ENCODE data around the gene PITPNM2. TPM values are rescaled to one million over a fixed set of nuclear protein-coding genes. Genes with fewer than 3 reads are reported as not detected.

PITPNM2 gene
- total and polyA plus RNA-seq, 9 of the 15 experiments (the other 6 are each of a cell fraction or from before 2014, with no cell fraction given) = 0.03 to 10.8 (median 2.9) TPM

DNA sequence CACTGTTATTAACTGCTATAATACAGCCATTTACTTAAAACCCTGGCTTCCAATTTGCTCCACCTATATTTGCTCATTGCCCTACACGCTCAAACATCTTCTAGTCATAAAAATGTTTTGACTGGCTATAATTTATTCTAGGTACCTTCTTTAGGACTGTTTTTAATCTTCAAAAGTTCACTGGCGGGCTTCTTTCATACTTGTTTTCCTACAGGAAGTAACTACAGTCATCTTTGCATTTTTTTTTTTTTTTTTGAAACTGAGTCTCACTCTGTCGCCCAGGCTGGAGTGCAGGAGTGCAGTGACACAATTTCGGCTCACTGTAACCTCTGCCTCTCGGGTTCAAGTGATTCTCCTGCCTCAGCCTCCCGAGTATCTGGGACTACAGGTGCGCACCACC, 49.5 kb upstream of the PITPNM2 start:
- BruUV-seq (replicated peaks) = no TSS peak
- DNase-seq (ENCODE audit: extremely low read depth in 1 of 4, low spot score in 3 of 4) = no peak
- Histone ChIP-seq H3K36me3 (ENCODE audit: control insufficient read depth, insufficient read depth, low read length) (peaks cover 88% of the 10 kb centered on the region), H4K20me1 (replicated peaks; ENCODE audit: control insufficient read depth, insufficient read depth, low read length) (no peaks in the 10 kb centered on the region), H3K27ac (ENCODE audit: extremely low read depth, low read depth, low read length) (no peak overlapping the region), H2AFZ (ENCODE audit: low read depth, low read length) (no peak overlapping the region), H3K9ac (ENCODE audit: insufficient read depth in 1 of 2, low read depth in 2 of 2, low read length in 2 of 2) (no peak overlapping the region), H3K4me2 (ENCODE audit: insufficient read depth, low read length) (no peak overlapping the region), H3K9me3 (replicated peaks; ENCODE audit: control insufficient read depth, insufficient read depth, low read depth, low read length) (no peaks in the 10 kb centered on the region), H3K4me1 (replicated peaks in 1 of 2; ENCODE audit: control insufficient read depth in 2 of 2, insufficient read depth in 2 of 2, low read length in 2 of 2) (no peaks in the 10 kb centered on the region), H3K9me1 (ENCODE audit: control insufficient read depth, insufficient read depth, low read length) (no peaks in the 10 kb centered on the region), H3K27me3 (ENCODE audit: control insufficient read depth in 2 of 2, insufficient read depth in 2 of 2, low read length in 2 of 2) (no peaks in the 10 kb centered on the region), H3K79me2 (ENCODE audit: control insufficient read depth, insufficient read depth, low read length) (no peaks in the 10 kb centered on the region), H3K4me3 (no peak overlapping the region)
- no peak for FAIRE-seq
- intact Hi-C loops (cut with micrococcal nuclease) (no loop called here), in situ Hi-C loops (cut with MboI) (no loop called here)
- no peak for ATAC-seq
- ChIA-PET CTCF (ENCODE audit: low intra/inter-chr PET ratio) (no interaction called here), POLR2A (interaction anchor here (0.6 to 1.8 kb wide), 2 partner anchors 22 to 1545 kb away, joined by 3 to 4 read pairs; no protein-coding TSS in a partner anchor)
- 92% methylated on average over 7 of the region's 7 CpGs for WGBS (ENCODE audit: insufficient coverage, low coverage, missing lambda C conversion rate)
- TF ChIP-seq EGR1 (conservative IDR thresholded peaks at IDR 0.05) = no peak
- TF ChIP-seq, protein P1, sequence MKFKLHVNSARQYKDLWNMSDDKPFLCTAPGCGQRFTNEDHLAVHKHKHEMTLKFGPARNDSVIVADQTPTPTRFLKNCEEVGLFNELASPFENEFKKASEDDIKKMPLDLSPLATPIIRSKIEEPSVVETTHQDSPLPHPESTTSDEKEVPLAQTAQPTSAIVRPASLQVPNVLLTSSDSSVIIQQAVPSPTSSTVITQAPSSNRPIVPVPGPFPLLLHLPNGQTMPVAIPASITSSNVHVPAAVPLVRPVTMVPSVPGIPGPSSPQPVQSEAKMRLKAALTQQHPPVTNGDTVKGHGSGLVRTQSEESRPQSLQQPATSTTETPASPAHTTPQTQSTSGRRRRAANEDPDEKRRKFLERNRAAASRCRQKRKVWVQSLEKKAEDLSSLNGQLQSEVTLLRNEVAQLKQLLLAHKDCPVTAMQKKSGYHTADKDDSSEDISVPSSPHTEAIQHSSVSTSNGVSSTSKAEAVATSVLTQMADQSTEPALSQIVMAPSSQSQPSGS (CRISPR knock-in tag; IDR thresholded peaks at IDR 0.05) = no peak
- TF ChIP-seq RBM14 (IDR thresholded peaks at IDR 0.05; ENCODE audit: borderline replicate concordance, insufficient read depth, low read depth, low read length) = no peak
- no peak for TF ChIP-seq NFE2 (IDR thresholded peaks at IDR 0.05; ENCODE audit: low read depth)
- TF ChIP-seq ZBED1 (IDR thresholded peaks at IDR 0.05) = no peak

DNA sequence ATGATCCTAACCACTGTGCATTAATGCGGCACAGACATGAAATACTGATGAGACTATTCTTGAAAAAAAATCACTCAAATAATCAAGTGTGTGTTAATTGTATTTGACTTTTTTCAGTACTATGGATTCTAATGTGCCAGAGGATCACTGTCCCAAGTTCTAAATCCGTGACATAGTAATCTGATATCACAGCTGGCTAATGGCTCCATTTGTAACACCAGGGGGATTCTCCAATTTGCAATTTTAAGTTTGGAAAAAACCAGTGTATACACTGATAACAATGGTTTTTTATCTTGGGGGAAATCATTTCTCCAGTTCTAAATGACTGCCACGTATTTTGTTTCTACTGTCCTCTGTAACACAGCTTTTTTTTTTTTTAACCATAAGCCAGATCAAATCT, 49.0 kb upstream of the PITPNM2 start:
- Histone ChIP-seq H3K27ac (ENCODE audit: extremely low read depth, low read depth, low read length) (no peak overlapping the region), H3K9me3 (replicated peaks; ENCODE audit: control insufficient read depth, insufficient read depth, low read depth, low read length) (no peaks in the 10 kb centered on the region), H3K79me2 (ENCODE audit: control insufficient read depth, insufficient read depth, low read length) (no peaks in the 10 kb centered on the region), H3K4me1 (replicated peaks in 1 of 2; ENCODE audit: control insufficient read depth in 2 of 2, insufficient read depth in 2 of 2, low read length in 2 of 2) (no peaks in the 10 kb centered on the region), H3K9me1 (ENCODE audit: control insufficient read depth, insufficient read depth, low read length) (no peaks in the 10 kb centered on the region), H2AFZ (ENCODE audit: low read depth, low read length) (no peak overlapping the region), H3K4me2 (ENCODE audit: insufficient read depth, low read length) (no peak overlapping the region), H3K9ac (ENCODE audit: insufficient read depth in 1 of 2, low read depth in 2 of 2, low read length in 2 of 2) (no peak overlapping the region), H3K4me3 (no peak overlapping the region), H3K27me3 (ENCODE audit: control insufficient read depth in 2 of 2, insufficient read depth in 2 of 2, low read length in 2 of 2) (no peaks in the 10 kb centered on the region), H4K20me1 (replicated peaks; ENCODE audit: control insufficient read depth, insufficient read depth, low read length) (no peaks in the 10 kb centered on the region), H3K36me3 (ENCODE audit: control insufficient read depth, insufficient read depth, low read length) (peaks cover 87% of the 10 kb centered on the region)
- ChIA-PET CTCF (ENCODE audit: low intra/inter-chr PET ratio) (no interaction called here), POLR2A (no interaction called here)
- no TSS peak for BruUV-seq (replicated peaks)
- WGBS (ENCODE audit: insufficient coverage, low coverage, missing lambda C conversion rate) = 82% methylated on average over 3 of the region's 3 CpGs
- intact Hi-C loops (cut with micrococcal nuclease) (no loop called here), in situ Hi-C loops (cut with MboI) (no loop called here)
- FAIRE-seq (no peak), ATAC-seq (no peak), DNase-seq (ENCODE audit: extremely low read depth in 1 of 4, low spot score in 3 of 4) (no peak)
- no peak for TF ChIP-seq ZNF184 (CRISPR knock-in tag; IDR thresholded peaks at IDR 0.05)

Measured in K562 (cell line).